Subcutaneous adipose tissue (tissue), 4 donors: ENCODE results near the gene ACTC1. TPM values are rescaled to one million over a fixed set of nuclear protein-coding genes. Genes with fewer than 3 reads are reported as not detected.

ENCODE experiments used
- total RNA-seq, 4 donors: library from RNA; depleted of rRNA; stranded (reverse); fragments of >200 nt; gene quantifications; one replicate each; pipeline ENCODE4 v1.1.0, GENCODE V29; 2016
- TF ChIP-seq, protein P1 (sequence below): fragments of 450-650 bp; IDR thresholded peaks from one replicate; pipeline ENCODE4 v1.5.1; 2016; ENCODE audit warnings: low read depth, mild to moderate bottlenecking, control low read depth, antibody characterized with exemption, moderate library complexity

The ACTC1 gene
- total RNA-seq, 4 donors from 2014 or later = 0.44 TPM; not detected in 3

DNA sequence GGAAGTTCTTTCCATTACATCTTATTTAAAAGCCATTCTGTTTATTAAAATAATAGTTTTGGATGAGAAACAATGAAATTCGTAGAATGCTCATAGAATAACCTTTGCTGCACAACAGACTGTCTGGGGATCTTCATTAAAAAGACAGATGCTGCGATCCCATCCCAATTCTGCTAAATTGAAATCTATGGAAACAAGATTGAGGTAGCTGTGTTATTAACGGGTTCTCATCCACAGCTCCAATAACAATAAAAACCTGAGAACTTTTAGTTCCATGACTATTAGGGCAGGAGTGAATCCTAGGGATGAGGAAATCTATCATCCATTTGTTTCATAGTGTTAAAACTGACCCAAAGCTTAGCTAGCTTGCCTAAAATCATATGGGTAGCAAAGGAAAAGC lies 38.1 kb downstream of the ACTC1 start:
- TF ChIP-seq, protein P1, sequence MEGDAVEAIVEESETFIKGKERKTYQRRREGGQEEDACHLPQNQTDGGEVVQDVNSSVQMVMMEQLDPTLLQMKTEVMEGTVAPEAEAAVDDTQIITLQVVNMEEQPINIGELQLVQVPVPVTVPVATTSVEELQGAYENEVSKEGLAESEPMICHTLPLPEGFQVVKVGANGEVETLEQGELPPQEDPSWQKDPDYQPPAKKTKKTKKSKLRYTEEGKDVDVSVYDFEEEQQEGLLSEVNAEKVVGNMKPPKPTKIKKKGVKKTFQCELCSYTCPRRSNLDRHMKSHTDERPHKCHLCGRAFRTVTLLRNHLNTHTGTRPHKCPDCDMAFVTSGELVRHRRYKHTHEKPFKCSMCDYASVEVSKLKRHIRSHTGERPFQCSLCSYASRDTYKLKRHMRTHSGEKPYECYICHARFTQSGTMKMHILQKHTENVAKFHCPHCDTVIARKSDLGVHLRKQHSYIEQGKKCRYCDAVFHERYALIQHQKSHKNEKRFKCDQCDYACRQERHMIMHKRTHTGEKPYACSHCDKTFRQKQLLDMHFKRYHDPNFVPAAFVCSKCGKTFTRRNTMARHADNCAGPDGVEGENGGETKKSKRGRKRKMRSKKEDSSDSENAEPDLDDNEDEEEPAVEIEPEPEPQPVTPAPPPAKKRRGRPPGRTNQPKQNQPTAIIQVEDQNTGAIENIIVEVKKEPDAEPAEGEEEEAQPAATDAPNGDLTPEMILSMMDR = no peak

GRCh38 chr15:34755419-34755773 lies 40.0 kb downstream of the ACTC1 start:
- TF ChIP-seq, protein P1 = no peak

- TF ChIP-seq, protein P1 = no peak
Observed at GRCh38 chr15:34754674-34755418, 40.5 kb downstream of the ACTC1 start, which contains the start of gene GJD2. TSS of gene GJD2 (minus strand) at chr15:34754998. CDS start at chr15:34754488, 510 bp downstream.

GRCh38 chr15:34754171-34754601 lies 41.2 kb downstream of the ACTC1 start:
- TF ChIP-seq, protein P1 = no peak

- TF ChIP-seq, protein P1 = no peak
Observed at GRCh38 chr15:34753236-34753894, 42.0 kb downstream of the ACTC1 start.

DNA sequence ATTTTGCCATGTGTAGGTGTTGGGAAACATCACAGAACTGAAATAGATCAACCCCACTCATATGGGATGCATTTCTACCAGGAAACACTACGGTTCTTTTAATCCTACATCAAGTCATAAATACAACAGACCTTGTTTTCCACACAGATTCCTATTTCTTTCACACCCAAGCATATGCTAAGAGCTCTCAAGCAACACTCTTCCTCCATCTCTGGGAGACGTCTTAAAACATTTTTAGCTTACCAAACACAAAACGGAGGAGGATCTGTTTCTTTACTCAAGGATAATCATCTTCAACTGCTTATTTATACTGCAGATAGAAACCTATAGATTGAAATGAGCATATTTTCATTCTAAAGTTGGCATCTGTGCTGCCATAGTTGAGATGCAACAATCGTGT lies 45.7 kb downstream of the ACTC1 start:
- TF ChIP-seq, protein P1 = no peak

Other genes with a start within 250 kb of the ACTC1 start
- 100 to 1,000 TPM in 1 of 4 donors, 10 to 100 TPM in 3; 44.5 to 148 (median 68.3) TPM for gene GOLGA8B, start 211.9 kb downstream of the ACTC1 start, total RNA-seq
- gene GJD2, start 40.6 kb downstream of the ACTC1 start, total RNA-seq = not detected
- 10 to 100 TPM; 23.4 to 32.8 (median 26.5) TPM for gene AQR, start 174.2 kb upstream of the ACTC1 start, total RNA-seq
- 10 to 100 TPM; 18.9 to 33.4 (median 23.4) TPM for gene ZNF770, start 192.7 kb upstream of the ACTC1 start, total RNA-seq